ENCODE results near the gene KIF6.

KIF6 gene

GRCh38 chr6:39320363-39320984, 404.7 kb downstream of the KIF6 start:
- no peak for TF ChIP-seq CTCF (IDR thresholded peaks at IDR 0.05; ENCODE audit: low read depth, low read length)
- no peak overlapping the region for H3K4me3 ChIP-seq (ENCODE audit: low read depth, low read length)
- no peak overlapping the region for H3K27ac ChIP-seq
- DNase-seq: no peak
- peaks cover 3% of the 10 kb centered on the region for H3K9me3 ChIP-seq (ENCODE audit: severe bottlenecking)
- H3K27me3 ChIP-seq (ENCODE audit: insufficient read depth, low read depth, severe bottlenecking): no peaks in the 10 kb centered on the region
- H3K36me3 ChIP-seq: no peaks in the 10 kb centered on the region

DNA sequence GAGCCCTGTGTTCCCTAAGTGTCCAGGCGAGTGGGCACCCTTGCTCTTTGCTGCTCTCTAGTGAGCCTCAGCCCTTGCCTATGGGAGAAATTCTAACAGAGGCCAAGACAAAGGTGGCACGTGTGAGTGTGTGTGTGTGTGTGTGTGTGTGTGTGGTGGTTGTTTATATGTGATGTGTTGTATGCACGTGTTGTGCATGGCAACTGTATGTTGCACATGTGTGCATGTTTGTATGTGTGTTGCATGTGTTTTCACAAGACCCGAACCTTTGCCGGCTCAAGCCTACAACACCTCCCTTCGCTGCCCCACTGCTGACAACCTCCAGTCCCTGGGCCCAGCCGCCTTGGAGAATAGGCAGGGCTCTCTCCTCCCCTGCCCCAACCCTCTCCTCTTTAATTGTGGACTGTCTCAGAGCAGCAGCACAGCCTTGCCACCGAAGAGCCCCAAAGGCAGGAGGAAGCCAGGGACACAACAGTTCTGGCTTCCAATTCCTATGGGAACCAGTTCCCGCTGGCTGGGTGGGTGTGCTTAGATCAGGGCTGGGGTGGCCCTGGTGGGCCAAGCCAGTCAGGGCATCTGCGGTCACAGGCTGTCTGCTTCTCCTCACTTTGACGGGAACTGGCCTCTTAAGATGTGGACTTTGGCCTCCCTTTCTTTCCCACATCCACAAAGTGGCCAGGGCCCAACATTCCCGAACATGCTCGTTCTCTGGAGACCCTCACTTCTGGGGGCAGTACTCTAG, 405.4 kb downstream of the KIF6 start:
- DNase-seq: no peak
- no peaks in the 10 kb centered on the region for H3K36me3 ChIP-seq
- H3K27ac ChIP-seq: no peak overlapping the region
- TF ChIP-seq CTCF (IDR thresholded peaks at IDR 0.05; ENCODE audit: low read depth, low read length): no peak
- peaks cover 3% of the 10 kb centered on the region for H3K9me3 ChIP-seq (ENCODE audit: severe bottlenecking)
- H3K27me3 ChIP-seq (ENCODE audit: insufficient read depth, low read depth, severe bottlenecking): no peaks in the 10 kb centered on the region
- no peak overlapping the region for H3K4me3 ChIP-seq (ENCODE audit: low read depth, low read length)

DNA sequence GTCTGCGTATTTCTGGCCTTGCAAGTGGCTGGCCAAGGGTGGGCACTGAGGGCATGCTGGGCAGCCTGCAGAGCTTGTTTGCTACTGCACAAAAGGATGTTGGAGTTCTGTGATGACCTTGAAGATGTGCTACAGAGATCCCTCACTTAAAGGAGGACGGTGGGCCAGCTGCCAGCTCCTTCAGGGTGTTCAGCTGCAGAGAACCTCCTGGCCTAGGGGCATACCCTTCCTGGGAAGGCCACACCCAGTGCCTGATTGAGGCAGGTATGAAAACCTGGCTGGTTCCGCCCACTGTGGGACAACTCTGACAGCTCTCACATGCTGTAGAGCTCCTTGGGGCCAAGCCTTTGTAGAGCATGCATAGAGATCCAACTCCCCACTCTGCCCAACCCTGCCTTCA, 408.0 kb downstream of the KIF6 start:
- TF ChIP-seq CTCF (IDR thresholded peaks at IDR 0.05; ENCODE audit: low read depth, low read length): no peak
- Histone ChIP-seq H3K36me3 (no peaks in the 10 kb centered on the region), H3K27ac (no peak overlapping the region), H3K27me3 (ENCODE audit: insufficient read depth, low read depth, severe bottlenecking) (no peaks in the 10 kb centered on the region), H3K9me3 (ENCODE audit: severe bottlenecking) (peaks cover 9% of the 10 kb centered on the region), H3K4me3 (ENCODE audit: low read depth, low read length) (no peak overlapping the region)
- DNase-seq: no peak

GRCh38 chr6:39314273-39314795, 410.9 kb downstream of the KIF6 start, which contains the start of gene KCNK17:
TSS of gene KCNK17 (minus strand) at chr6:39314419. CDS start at chr6:39314320, 99 bp downstream.
- H3K4me3 ChIP-seq (ENCODE audit: low read depth, low read length): no peak within 1 kb of the TSS
- H3K27ac ChIP-seq: no peak within 1 kb of the TSS
- TF ChIP-seq CTCF (IDR thresholded peaks at IDR 0.05; ENCODE audit: low read depth, low read length): no peak
- H3K9me3 ChIP-seq (ENCODE audit: severe bottlenecking): peaks cover 9% of the 10 kb centered on the region
- no peak for DNase-seq
- no peaks in the 10 kb centered on the region for H3K36me3 ChIP-seq
- H3K27me3 ChIP-seq (ENCODE audit: insufficient read depth, low read depth, severe bottlenecking): no peaks in the 10 kb centered on the region

GRCh38 chr6:39313526-39314272, 411.5 kb downstream of the KIF6 start:
- no peak for DNase-seq
- H3K4me3 ChIP-seq (ENCODE audit: low read depth, low read length): no peak overlapping the region
- H3K27me3 ChIP-seq (ENCODE audit: insufficient read depth, low read depth, severe bottlenecking): no peaks in the 10 kb centered on the region

More at GRCh38 chr6:39313526-39314272, 411.5 kb downstream of the KIF6 start:
- no peak overlapping the region for H3K27ac ChIP-seq
- H3K9me3 ChIP-seq (ENCODE audit: severe bottlenecking): peaks cover 9% of the 10 kb centered on the region
- no peaks in the 10 kb centered on the region for H3K36me3 ChIP-seq
- TF ChIP-seq CTCF (IDR thresholded peaks at IDR 0.05; ENCODE audit: low read depth, low read length): no peak
